ENCODE results near the gene RAB7B.

DNA sequence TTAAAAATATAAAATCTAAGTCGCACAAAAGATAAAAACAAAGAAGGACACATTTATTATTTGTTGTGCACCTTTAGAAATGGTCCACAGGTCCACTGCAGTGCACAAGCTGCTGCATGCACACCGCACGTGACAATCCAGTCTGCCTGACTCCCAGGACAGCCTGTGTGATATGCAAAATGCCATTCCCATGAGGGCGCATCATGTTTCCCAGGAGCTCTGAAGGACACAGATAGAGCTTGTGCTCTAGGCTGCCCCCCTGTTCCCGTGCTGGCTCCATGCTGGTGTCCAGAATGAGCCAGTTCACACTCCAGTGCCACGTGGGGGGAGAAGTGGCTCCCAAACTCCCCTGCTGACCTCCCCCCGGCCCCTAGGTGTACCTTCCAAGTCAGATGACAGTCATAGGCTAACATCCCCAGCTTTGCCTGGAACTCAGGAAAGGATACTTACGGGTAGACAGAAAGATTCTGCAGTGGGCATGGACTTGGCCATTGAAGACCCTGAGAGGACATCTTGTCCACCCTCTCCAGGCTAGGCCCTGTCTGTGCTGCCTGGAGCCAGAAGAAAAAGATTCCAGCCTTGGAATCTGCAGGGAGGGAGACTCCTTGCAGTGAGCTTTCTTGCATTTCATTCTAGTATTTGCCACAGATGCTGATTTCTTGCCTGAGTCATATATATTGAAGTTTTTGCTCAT is 26.3 kb downstream of the RAB7B start:
- TF ChIP-seq, protein P1, sequence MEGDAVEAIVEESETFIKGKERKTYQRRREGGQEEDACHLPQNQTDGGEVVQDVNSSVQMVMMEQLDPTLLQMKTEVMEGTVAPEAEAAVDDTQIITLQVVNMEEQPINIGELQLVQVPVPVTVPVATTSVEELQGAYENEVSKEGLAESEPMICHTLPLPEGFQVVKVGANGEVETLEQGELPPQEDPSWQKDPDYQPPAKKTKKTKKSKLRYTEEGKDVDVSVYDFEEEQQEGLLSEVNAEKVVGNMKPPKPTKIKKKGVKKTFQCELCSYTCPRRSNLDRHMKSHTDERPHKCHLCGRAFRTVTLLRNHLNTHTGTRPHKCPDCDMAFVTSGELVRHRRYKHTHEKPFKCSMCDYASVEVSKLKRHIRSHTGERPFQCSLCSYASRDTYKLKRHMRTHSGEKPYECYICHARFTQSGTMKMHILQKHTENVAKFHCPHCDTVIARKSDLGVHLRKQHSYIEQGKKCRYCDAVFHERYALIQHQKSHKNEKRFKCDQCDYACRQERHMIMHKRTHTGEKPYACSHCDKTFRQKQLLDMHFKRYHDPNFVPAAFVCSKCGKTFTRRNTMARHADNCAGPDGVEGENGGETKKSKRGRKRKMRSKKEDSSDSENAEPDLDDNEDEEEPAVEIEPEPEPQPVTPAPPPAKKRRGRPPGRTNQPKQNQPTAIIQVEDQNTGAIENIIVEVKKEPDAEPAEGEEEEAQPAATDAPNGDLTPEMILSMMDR (IDR thresholded peaks at IDR 0.05) = no peak
- no peak for TF ChIP-seq POLR2A (IDR thresholded peaks at IDR 0.05)
